SW 1271 (cell line): ENCODE results near the gene ACLY.
"Not testable (repeated sequence)": the region's sequence is repeated elsewhere in the genome, so short reads cannot be mapped to it uniquely, and the experiment has no call there.

Source experiments
- DNase-seq, 2 experiments: peaks; one replicate each; lab custom pipeline; 2025; lab: John Stamatoyannopoulos, UW

ACLY gene

GRCh38 chr17:41835214-41835799 is 83.4 kb downstream of the ACLY start:
- DNase-seq = no peak

DNA sequence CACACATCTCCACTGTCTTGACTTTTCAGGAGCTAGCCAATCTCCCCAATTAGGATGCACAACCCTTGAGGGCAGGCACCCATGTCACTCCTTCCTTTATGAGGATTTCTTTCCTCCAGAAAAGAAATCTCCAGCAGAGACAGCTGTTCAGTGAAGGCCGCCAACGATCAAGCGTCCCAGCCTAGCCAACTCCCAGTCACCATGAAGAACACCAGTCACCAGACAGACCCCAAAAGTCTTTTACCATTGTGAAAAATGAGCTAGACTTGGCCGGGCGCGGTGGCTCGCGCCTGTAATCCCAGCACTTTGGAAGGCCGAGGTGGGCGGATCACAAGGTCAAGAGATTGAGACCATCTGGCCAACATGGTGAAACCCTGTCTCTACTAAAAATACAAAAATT is 88.8 kb downstream of the ACLY start:
- DNase-seq = not testable (repeated sequence)

DNA sequence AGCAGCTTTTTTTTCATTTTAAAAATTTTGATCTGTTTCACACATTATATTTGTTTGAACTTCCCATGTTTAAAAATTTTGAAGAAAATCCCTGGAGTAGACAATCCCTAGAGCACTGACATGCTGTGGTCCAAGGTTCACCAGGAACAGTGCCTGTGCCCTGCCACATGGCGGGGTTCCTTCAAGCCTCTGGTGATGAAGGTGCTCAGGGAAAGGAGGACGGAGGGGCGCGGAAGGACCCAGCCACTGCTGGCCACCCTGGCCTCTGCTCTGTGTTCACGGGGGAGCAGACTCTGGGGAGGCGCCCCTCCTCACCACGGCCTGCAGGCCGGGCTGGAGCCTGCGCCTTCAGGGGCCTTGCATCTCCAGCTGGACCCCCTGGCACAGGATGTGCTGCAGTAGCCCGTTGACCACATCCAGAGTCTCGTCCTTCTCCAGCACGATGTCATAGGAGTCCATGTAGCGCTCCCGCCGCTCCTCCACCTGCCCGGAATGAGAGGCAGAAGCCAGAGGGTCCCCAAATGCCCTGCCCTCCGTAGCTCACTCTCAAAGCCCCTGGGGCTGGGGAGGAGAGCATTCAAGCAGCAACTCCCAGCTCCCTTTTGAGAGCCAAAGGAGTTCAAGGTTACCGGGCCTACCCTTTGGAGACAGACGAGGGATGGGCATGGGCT is 93.4 kb downstream of the ACLY start:
- DNase-seq = no peak

GRCh38 chr17:41824086-41824485 is 94.7 kb downstream of the ACLY start:
- no peak for DNase-seq

DNA sequence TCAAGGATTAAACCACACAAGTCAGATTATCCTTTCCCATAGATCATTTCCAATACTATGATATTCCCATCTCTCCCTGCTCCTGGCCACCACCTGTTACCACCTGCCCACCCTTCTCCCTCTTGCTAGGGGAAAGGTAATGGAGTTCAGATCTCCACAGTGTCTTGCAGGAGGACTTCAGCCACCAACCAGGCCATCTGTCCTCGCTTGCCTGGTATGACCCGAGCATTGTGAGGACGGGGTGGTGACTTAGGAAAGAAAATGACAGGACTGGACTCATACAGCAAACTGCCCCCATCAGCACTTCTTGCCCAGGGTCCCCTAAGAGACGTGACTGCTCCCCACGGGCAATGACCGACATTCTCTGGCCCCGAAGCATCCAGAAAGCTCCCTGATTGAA is 95.2 kb downstream of the ACLY start:
- DNase-seq = no peak

DNA sequence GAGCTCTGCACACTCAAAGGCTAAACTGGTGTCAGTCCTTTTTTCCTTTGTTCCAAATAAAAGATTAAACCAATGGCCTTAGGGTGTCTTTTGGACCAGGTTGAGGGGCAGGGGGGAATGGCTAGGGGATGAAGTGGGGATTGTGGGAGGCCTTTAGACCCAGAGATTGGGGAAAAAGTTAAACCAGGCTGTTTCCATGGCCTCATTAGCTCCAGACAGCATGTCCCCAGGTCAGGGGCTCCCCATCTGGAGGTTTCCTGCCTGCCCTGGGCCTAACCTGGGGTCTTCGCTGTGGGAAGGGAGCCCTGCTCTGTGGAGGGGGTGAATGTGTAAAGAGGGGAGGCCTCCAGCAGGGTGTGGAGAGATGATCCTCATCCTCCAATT is 95.6 kb downstream of the ACLY start:
- no peak for DNase-seq

GRCh38 chr17:41822216-41823140 is 96.3 kb downstream of the ACLY start:
- no peak for DNase-seq

GRCh38 chr17:41821776-41822175 is 97.0 kb downstream of the ACLY start:
- DNase-seq = no peak

GRCh38 chr17:41818024-41818423 is 100.7 kb downstream of the ACLY start:
- no peak for DNase-seq
